KMS-11 (cell line): ENCODE data around the gene ZNF410.
A peak's percentile ranks its signal among the peaks of the same experiment; 100 is the strongest.

Source experiments
- H2AFZ ChIP-seq: fragments of 200-600 bp; sonication (generic); 2 replicates; pipeline ENCODE4 v1.6.1; 2016; ENCODE audit warnings: antibody characterized with exemption, mixed run types, low read depth
- H3K27ac ChIP-seq: fragments of 200-600 bp; sonication (generic); 2 replicates; pipeline ENCODE4 v1.6.1; 2016; ENCODE audit warnings: mild to moderate bottlenecking, mixed run types
- H3K27me3 ChIP-seq: fragments of 200-600 bp; sonication (generic); 2 replicates; pipeline ENCODE4 v1.6.1; 2017; ENCODE audit warnings: mild to moderate bottlenecking, low read depth, mixed run types, moderate library complexity; ENCODE audit not compliant: insufficient read depth
- H3K36me3 ChIP-seq: fragments of 200-600 bp; sonication (generic); 2 replicates; pipeline ENCODE4 v1.6.1; 2017; ENCODE audit warnings: mild to moderate bottlenecking, mixed run types; ENCODE audit not compliant: insufficient read depth
- H3K4me1 ChIP-seq: fragments of 200-600 bp; sonication (generic); 2 replicates; pipeline ENCODE4 v1.6.1; 2016; ENCODE audit warnings: mild to moderate bottlenecking, low read depth, mixed run types; ENCODE audit not compliant: poor library complexity, severe bottlenecking
- H3K4me2 ChIP-seq: fragments of 200-600 bp; sonication (generic); 2 replicates; pipeline ENCODE4 v1.7.0; 2016; ENCODE audit warnings: mild to moderate bottlenecking, mixed run types
- H3K4me3 ChIP-seq: fragments of 200-600 bp; sonication (generic); IDR thresholded peaks from 2 replicates; pipeline ENCODE4 v1.6.1; 2017; ENCODE audit warnings: low read depth, low read length, mixed read lengths; ENCODE audit not compliant: insufficient read depth
- H3K79me2 ChIP-seq: fragments of 200-600 bp; sonication (generic); 2 replicates; pipeline ENCODE4 v1.6.1; 2016; ENCODE audit warnings: low read depth, mixed run types; ENCODE audit not compliant: insufficient read depth
- H3K9ac ChIP-seq: fragments of 200-600 bp; sonication (generic); 2 replicates; pipeline ENCODE4 v1.6.1; 2016; ENCODE audit warnings: mild to moderate bottlenecking, mixed run types
- H4K20me1 ChIP-seq: fragments of 200-600 bp; sonication (generic); 2 replicates; pipeline ENCODE4 v1.6.1; 2016; ENCODE audit warnings: mild to moderate bottlenecking, mixed run types; ENCODE audit not compliant: insufficient read depth
- CTCF ChIP-seq: fragments of 200-600 bp; sonication (generic); conservative IDR thresholded peaks from 2 replicates; pipeline ENCODE4 v1.6.1; 2017; ENCODE audit warnings: low read depth, mild to moderate bottlenecking, antibody characterized with exemption, low read length, moderate library complexity, mixed read lengths

Gene ZNF410

DNA sequence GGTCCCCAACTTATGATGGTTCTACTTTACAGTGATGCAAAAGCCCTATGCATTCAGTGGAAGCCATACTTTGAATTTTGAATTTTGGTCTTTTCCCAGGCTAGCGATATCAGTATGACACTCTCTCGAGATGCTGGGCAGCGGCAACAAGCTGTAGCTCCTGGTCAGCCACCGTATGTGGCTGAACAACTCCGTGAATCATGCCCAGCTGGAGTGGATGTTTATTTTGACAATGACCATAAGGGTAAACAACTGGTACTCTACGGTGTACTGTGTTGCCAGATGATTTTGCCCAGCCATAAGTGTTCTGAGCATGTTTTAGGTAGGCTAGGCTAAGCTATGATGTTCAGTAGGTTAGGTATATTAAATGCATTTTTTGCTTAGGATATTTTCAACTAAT is 8.2 kb upstream of the ZNF410 start:
- Histone ChIP-seq H3K36me3 (no peaks in the 10 kb centered on the region), H3K9ac (no peak overlapping the region), H2AFZ (no peak overlapping the region), H3K27ac (no peak overlapping the region), H4K20me1 (no peaks in the 10 kb centered on the region), H3K4me1 (no peaks in the 10 kb centered on the region), H3K4me2 (no peak overlapping the region), H3K4me3 (no peak overlapping the region), H3K27me3 (no peaks in the 10 kb centered on the region), H3K79me2 (no peaks in the 10 kb centered on the region)
- no peak for TF ChIP-seq CTCF

- Histone ChIP-seq H3K4me3 (no peak overlapping the region), H3K36me3 (no peaks in the 10 kb centered on the region)
- no peak for TF ChIP-seq CTCF
These were observed 7.6 kb upstream of the ZNF410 start for GRCh38 chr14:73879027-73879426.

GRCh38 chr14:73884438-73885190 is 2.0 kb upstream of the ZNF410 start:
- Histone ChIP-seq H3K4me2 (no peak overlapping the region), H3K36me3 (no peaks in the 10 kb centered on the region), H3K4me3 (no peak overlapping the region), H3K27ac (no peak overlapping the region), H3K4me1 (peaks cover 11% of the 10 kb centered on the region), H3K27me3 (no peaks in the 10 kb centered on the region), H3K79me2 (peaks cover 37% of the 10 kb centered on the region), H2AFZ (no peak overlapping the region), H3K9ac (no peak overlapping the region), H4K20me1 (no peaks in the 10 kb centered on the region)
- TF ChIP-seq CTCF, result no peak

More at GRCh38 chr14:73879027-73879426, 7.6 kb upstream of the ZNF410 start:
- H3K4me2 ChIP-seq, result no peak overlapping the region
- H3K27me3 ChIP-seq, result no peaks in the 10 kb centered on the region
- no peaks in the 10 kb centered on the region for H3K79me2 ChIP-seq
- H3K27ac ChIP-seq, result no peak overlapping the region
- no peak overlapping the region for H3K9ac ChIP-seq
- no peak overlapping the region for H2AFZ ChIP-seq
- H4K20me1 ChIP-seq, result no peaks in the 10 kb centered on the region
- H3K4me1 ChIP-seq, result no peaks in the 10 kb centered on the region

- H3K27ac ChIP-seq, result peak overlapping the region; percentile 53
- peak overlapping the region; percentile 74 for H3K9ac ChIP-seq
- H3K4me1 ChIP-seq, result peaks cover 11% of the 10 kb centered on the region
- peaks cover 57% of the 10 kb centered on the region for H3K79me2 ChIP-seq
- H3K27me3 ChIP-seq, result no peaks in the 10 kb centered on the region
- H3K4me3 ChIP-seq, result no peak overlapping the region
- H3K36me3 ChIP-seq, result no peaks in the 10 kb centered on the region
- H3K4me2 ChIP-seq, result peak overlapping the region; percentile 52; the same call in 1 of the 2 replicates
- peak overlapping the region; percentile 98; the same call in 1 of the 2 replicates for H2AFZ ChIP-seq
- H4K20me1 ChIP-seq, result no peaks in the 10 kb centered on the region
- no peak for TF ChIP-seq CTCF
These were observed 608 bp downstream of the ZNF410 start for GRCh38 chr14:73887318-73887616.
